GM06990 (cell line): ENCODE data around the gene TCF4.

Source experiments
- DNase-seq: peaks from one replicate; pipeline ENCODE4 v3.0.0-alpha.2; 2011; ENCODE audit not compliant: insufficient read length; ENCODE audit errors: extremely low read depth
- H3K27me3 ChIP-seq: replicated peaks from 2 replicates; pipeline ENCODE4 v1.6.0; 2011; ENCODE audit warnings: low read length; ENCODE audit not compliant: control insufficient read depth, insufficient read depth
- H3K36me3 ChIP-seq: 2 replicates; pipeline ENCODE4 v1.5.1; 2011; ENCODE audit warnings: low read length; ENCODE audit not compliant: control insufficient read depth, insufficient read depth
- H3K4me3 ChIP-seq: replicated peaks from 2 replicates; pipeline ENCODE4 v1.5.1; 2011; ENCODE audit warnings: low read depth, mild to moderate bottlenecking, control low read depth, low read length
- TF ChIP-seq, protein P1 (sequence below): IDR thresholded peaks from 2 replicates; pipeline ENCODE4 v1.5.1; 2011; ENCODE audit warnings: low read length, control low read depth, mild to moderate bottlenecking, inconsistent platforms; ENCODE audit not compliant: insufficient read depth, poor library complexity, severe bottlenecking

TCF4 gene

GRCh38 chr18:55334875-55335274 is 253.1 kb downstream of the TCF4 start:
- H3K27me3 ChIP-seq, result no peaks in the 10 kb centered on the region
- H3K36me3 ChIP-seq, result no peaks in the 10 kb centered on the region
- TF ChIP-seq, protein P1, sequence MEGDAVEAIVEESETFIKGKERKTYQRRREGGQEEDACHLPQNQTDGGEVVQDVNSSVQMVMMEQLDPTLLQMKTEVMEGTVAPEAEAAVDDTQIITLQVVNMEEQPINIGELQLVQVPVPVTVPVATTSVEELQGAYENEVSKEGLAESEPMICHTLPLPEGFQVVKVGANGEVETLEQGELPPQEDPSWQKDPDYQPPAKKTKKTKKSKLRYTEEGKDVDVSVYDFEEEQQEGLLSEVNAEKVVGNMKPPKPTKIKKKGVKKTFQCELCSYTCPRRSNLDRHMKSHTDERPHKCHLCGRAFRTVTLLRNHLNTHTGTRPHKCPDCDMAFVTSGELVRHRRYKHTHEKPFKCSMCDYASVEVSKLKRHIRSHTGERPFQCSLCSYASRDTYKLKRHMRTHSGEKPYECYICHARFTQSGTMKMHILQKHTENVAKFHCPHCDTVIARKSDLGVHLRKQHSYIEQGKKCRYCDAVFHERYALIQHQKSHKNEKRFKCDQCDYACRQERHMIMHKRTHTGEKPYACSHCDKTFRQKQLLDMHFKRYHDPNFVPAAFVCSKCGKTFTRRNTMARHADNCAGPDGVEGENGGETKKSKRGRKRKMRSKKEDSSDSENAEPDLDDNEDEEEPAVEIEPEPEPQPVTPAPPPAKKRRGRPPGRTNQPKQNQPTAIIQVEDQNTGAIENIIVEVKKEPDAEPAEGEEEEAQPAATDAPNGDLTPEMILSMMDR, result no peak
- H3K4me3 ChIP-seq, result no peak overlapping the region
- no peak for DNase-seq

DNA sequence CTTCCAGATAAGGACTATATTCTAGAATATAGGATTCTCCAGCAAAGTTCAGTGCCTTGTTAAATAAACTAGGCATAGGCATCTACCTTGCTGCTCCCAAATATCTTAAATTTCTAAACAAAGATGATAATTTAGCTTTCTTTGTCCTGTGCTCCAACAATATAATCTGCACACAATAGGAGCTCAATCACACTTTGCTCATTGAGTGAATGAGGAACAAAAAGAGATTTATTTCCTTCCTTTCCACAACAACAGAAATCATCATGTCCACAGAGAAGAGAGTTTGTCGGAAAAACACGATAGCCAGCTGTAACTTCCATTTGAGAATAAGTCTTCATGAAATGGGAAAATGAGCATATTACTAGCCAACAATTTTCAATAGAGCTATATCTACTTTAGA is 256.7 kb downstream of the TCF4 start:
- H3K36me3 ChIP-seq, result no peaks in the 10 kb centered on the region
- TF ChIP-seq, protein P1, result no peak
- H3K27me3 ChIP-seq, result no peaks in the 10 kb centered on the region
- no peak overlapping the region for H3K4me3 ChIP-seq
- no peak for DNase-seq

GRCh38 chr18:55328301-55328700 is 259.7 kb downstream of the TCF4 start:
- H3K36me3 ChIP-seq, result no peaks in the 10 kb centered on the region
- DNase-seq, result no peak
- no peak overlapping the region for H3K4me3 ChIP-seq
- TF ChIP-seq, protein P1, result no peak
- H3K27me3 ChIP-seq, result no peaks in the 10 kb centered on the region

- no peaks in the 10 kb centered on the region for H3K36me3 ChIP-seq
- DNase-seq, result no peak
- no peak overlapping the region for H3K4me3 ChIP-seq
- TF ChIP-seq, protein P1, result no peak
- H3K27me3 ChIP-seq, result no peaks in the 10 kb centered on the region
Observed at GRCh38 chr18:55327454-55327853, 260.5 kb downstream of the TCF4 start.

- H3K4me3 ChIP-seq, result no peak overlapping the region
- DNase-seq, result no peak
- TF ChIP-seq, protein P1, result no peak
- no peaks in the 10 kb centered on the region for H3K36me3 ChIP-seq
- H3K27me3 ChIP-seq, result no peaks in the 10 kb centered on the region
Observed at GRCh38 chr18:55326134-55326533, 261.9 kb downstream of the TCF4 start.

DNA sequence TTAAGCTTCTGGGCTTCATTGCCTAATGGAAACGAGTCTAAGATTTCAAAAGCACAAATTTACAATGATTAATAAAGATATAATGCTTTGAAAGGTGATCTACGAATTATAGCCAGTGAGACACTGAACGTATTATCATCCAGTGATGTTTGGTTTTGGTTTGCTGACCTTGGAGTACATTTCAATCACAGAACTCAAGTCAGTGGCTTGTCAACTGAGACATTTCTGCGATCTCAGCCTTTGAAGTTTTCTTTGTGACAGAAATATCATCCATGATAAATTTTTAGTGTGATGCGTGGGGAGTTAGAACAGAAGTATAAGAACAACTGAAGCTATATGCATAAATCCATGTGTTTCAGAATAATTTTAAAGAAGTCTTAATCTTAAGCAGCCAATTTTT is 263.8 kb downstream of the TCF4 start:
- no peak for DNase-seq
- no peaks in the 10 kb centered on the region for H3K36me3 ChIP-seq
- TF ChIP-seq, protein P1, result no peak

More for the DNA sequence above, 263.8 kb downstream of the TCF4 start:
- Histone ChIP-seq H3K27me3 (no peaks in the 10 kb centered on the region), H3K4me3 (no peak overlapping the region; the same call in 1 of the 2 replicates)
